SU-DHL-6 (cell line): ENCODE measurements around the gene CPNE5.

Experiments used
- H2AFZ ChIP-seq: fragments of 200-600 bp; sonication (generic); 2 replicates; pipeline ENCODE4 v1.6.1; 2014; ENCODE audit warnings: low read depth, mild to moderate bottlenecking, moderate library complexity, mixed read lengths, antibody characterized with exemption, low read length; ENCODE audit not compliant: severe bottlenecking
- H3F3A ChIP-seq: fragments of 200-600 bp; shearing (Covaris generic); 2 replicates; pipeline ENCODE4 v1.6.0; 2016; ENCODE audit warnings: antibody characterized with exemption, mild to moderate bottlenecking; ENCODE audit not compliant: insufficient read depth
- H3K27ac ChIP-seq: fragments of 200-600 bp; sonication (generic); 2 replicates; pipeline ENCODE4 v1.5.1; 2016; ENCODE audit warnings: low read depth, mild to moderate bottlenecking, low read length, moderate library complexity, mixed read lengths
- H3K27me3 ChIP-seq: fragments of 200-600 bp; sonication (generic), shearing (Covaris generic); 2 replicates; pipeline ENCODE4 v1.6.0; 2014; ENCODE audit warnings: mild to moderate bottlenecking, low read length
- H3K36me3 ChIP-seq: fragments of 200-600 bp; sonication (generic); 2 replicates; pipeline ENCODE4 v1.6.1; 2014; ENCODE audit warnings: mild to moderate bottlenecking, low read length, mixed read lengths
- H3K4me2 ChIP-seq: fragments of 300-600, 200-600 bp; shearing (Covaris generic), sonication (generic); 2 replicates; pipeline ENCODE4 v1.6.0; 2014; ENCODE audit warnings: low read length, low read depth, mild to moderate bottlenecking; ENCODE audit not compliant: poor library complexity, severe bottlenecking
- H3K4me3 ChIP-seq: fragments of 200-600 bp; sonication (generic); 2 replicates; pipeline ENCODE4 v1.5.1; 2014; ENCODE audit warnings: antibody characterized with exemption, low read length, mild to moderate bottlenecking, mixed read lengths; ENCODE audit not compliant: insufficient read depth, poor library complexity, severe bottlenecking
- H3K79me2 ChIP-seq: fragments of 200-600 bp; sonication (generic); 2 replicates; pipeline ENCODE4 v1.6.1; 2014; ENCODE audit warnings: mild to moderate bottlenecking, low read length, moderate library complexity; ENCODE audit not compliant: insufficient read depth
- H3K9ac ChIP-seq: fragments of 200-600 bp; sonication (generic); 2 replicates; pipeline ENCODE4 v1.7.0; 2014; ENCODE audit warnings: mild to moderate bottlenecking, low read length
- H3K9me2 ChIP-seq: fragments of 200-600 bp; sonication (generic); replicated peaks from 2 replicates; pipeline ENCODE4 v1.6.1; 2014; ENCODE audit warnings: low read length; ENCODE audit not compliant: insufficient read depth
- H3K9me3 ChIP-seq: fragments of 200-600 bp; sonication (generic); 2 replicates; pipeline ENCODE4 v1.6.1; 2014; ENCODE audit warnings: low read length, mixed read lengths; ENCODE audit not compliant: insufficient read depth
- H4K20me1 ChIP-seq: fragments of 200-600 bp; sonication (generic); 2 replicates; pipeline ENCODE4 v1.6.1; 2014; ENCODE audit warnings: low read depth, mild to moderate bottlenecking, antibody characterized with exemption, low read length, moderate library complexity, mixed read lengths
- CTCF ChIP-seq: fragments of 200-600 bp; sonication (generic); IDR thresholded peaks from one replicate; pipeline ENCODE4 v1.5.1; 2017; ENCODE audit warnings: antibody characterized with exemption, mild to moderate bottlenecking, low read length, moderate library complexity; ENCODE audit not compliant: insufficient read depth, poor library complexity, severe bottlenecking
- EZH2phosphoT487 ChIP-seq: fragments of 200-600 bp; sonication (generic), shearing (Covaris generic); conservative IDR thresholded peaks from 2 replicates; pipeline ENCODE4 v1.6.1; 2018; ENCODE audit warnings: mild to moderate bottlenecking, antibody characterized with exemption, low read length, moderate library complexity, mixed read lengths

CPNE5 gene

GRCh38 chr6:36749829-36750489, 89.3 kb downstream of the CPNE5 start:
- H3K4me2 ChIP-seq = no peak overlapping the region
- H4K20me1 ChIP-seq = no peaks in the 10 kb centered on the region
- no peaks in the 10 kb centered on the region for H3K27me3 ChIP-seq
- no peak overlapping the region for H3K9ac ChIP-seq
- no peaks in the 10 kb centered on the region for H3K9me2 ChIP-seq
- no peaks in the 10 kb centered on the region for H3K79me2 ChIP-seq
- H3K4me3 ChIP-seq = no peak overlapping the region
- no peak for TF ChIP-seq EZH2phosphoT487
- no peak overlapping the region for H3K27ac ChIP-seq
- no peaks in the 10 kb centered on the region for H3K36me3 ChIP-seq
- peaks cover 10% of the 10 kb centered on the region; the same call in 1 of the 2 replicates for H3F3A ChIP-seq
- no peak overlapping the region for H2AFZ ChIP-seq
- no peaks in the 10 kb centered on the region for H3K9me3 ChIP-seq

DNA sequence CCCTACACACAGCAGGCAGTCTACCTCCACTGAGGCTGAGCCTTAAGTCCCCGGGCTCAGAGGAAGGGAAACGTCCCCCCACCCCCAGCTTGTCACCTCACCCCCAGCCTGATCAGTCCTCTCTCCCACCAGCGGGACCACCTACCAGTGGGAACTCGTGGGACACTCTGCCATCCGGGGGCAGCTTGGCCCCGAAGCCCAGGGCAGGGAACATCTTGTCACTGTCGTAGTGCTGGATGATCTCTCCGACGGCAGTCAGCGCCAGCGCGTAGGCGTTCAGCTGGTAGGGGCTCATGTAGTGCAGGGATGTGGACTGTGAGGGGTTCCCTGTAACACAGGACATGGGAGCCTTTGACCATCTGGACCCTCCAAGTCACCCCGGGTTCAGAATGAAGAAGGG, 93.0 kb downstream of the CPNE5 start:
- Histone ChIP-seq H3K27me3 (no peaks in the 10 kb centered on the region), H3K27ac (no peak overlapping the region), H3K79me2 (no peaks in the 10 kb centered on the region), H3K4me2 (no peak overlapping the region), H3K9me2 (no peaks in the 10 kb centered on the region), H3F3A (no peaks in the 10 kb centered on the region), H3K36me3 (no peaks in the 10 kb centered on the region), H4K20me1 (no peaks in the 10 kb centered on the region), H2AFZ (no peak overlapping the region), H3K9ac (no peak overlapping the region), H3K9me3 (no peaks in the 10 kb centered on the region), H3K4me3 (no peak overlapping the region)
- TF ChIP-seq EZH2phosphoT487 (no peak), CTCF (no peak)

DNA sequence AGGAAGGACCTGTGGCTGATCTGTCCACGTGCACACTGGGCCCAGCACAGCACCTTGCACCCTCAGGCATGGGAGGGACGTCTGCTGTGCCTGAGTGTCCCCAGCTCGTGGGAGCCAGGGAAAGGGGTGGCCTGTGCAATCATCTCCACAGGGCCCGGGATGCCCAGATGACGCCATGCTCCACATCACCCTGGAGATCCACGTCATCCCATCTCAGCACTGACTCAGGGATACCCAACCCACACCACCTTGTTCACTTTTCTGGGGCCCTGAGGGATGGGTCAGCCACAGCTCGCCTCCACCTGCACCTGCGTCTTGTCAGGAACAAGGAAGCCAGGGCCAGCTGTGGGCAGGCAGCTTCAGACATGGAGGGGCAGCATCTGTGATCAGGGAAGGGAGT, 93.4 kb downstream of the CPNE5 start:
- no peak for TF ChIP-seq EZH2phosphoT487
- no peak for TF ChIP-seq CTCF
- H2AFZ ChIP-seq = no peak overlapping the region
- H3K79me2 ChIP-seq = no peaks in the 10 kb centered on the region
- no peaks in the 10 kb centered on the region for H3K36me3 ChIP-seq
- H3F3A ChIP-seq = no peaks in the 10 kb centered on the region
- H4K20me1 ChIP-seq = no peaks in the 10 kb centered on the region
- H3K9me2 ChIP-seq = no peaks in the 10 kb centered on the region
- H3K27ac ChIP-seq = no peak overlapping the region
- H3K9ac ChIP-seq = no peak overlapping the region
- H3K9me3 ChIP-seq = no peaks in the 10 kb centered on the region
- no peak overlapping the region for H3K4me3 ChIP-seq
- H3K27me3 ChIP-seq = no peaks in the 10 kb centered on the region
- no peak overlapping the region for H3K4me2 ChIP-seq

GRCh38 chr6:36745283-36745682, 94.0 kb downstream of the CPNE5 start:
- H3K79me2 ChIP-seq = no peaks in the 10 kb centered on the region
- H2AFZ ChIP-seq = no peak overlapping the region
- H3F3A ChIP-seq = no peaks in the 10 kb centered on the region
- H3K27ac ChIP-seq = no peak overlapping the region
- TF ChIP-seq CTCF (no peak), EZH2phosphoT487 (no peak)
- H3K9ac ChIP-seq = no peak overlapping the region
- H3K9me2 ChIP-seq = no peaks in the 10 kb centered on the region
- H3K9me3 ChIP-seq = no peaks in the 10 kb centered on the region
- no peaks in the 10 kb centered on the region for H3K36me3 ChIP-seq
- H3K4me3 ChIP-seq = no peak overlapping the region
- no peak overlapping the region for H3K4me2 ChIP-seq
- H3K27me3 ChIP-seq = no peaks in the 10 kb centered on the region
- no peaks in the 10 kb centered on the region for H4K20me1 ChIP-seq
